Spleen (tissue), 7 donors: ENCODE measurements around the gene RAB1A.

Source experiments
- CTCF ChIP-seq, 11 experiments: fragments of 200-600 bp in 7 of 11; fragments of 450-650 bp in 4 of 11; sonication (generic) in 4 of 11; IDR thresholded peaks in 8 of 11; conservative IDR thresholded peaks in 3 of 11; 1 replicate in 7 of 11; 2 replicates in 4 of 11; pipeline versions ENCODE4 v1.4.0 to v1.8.0; 2016 to 2021; ENCODE audit warnings: antibody characterized with exemption in 11 of 11, inconsistent platforms in 4 of 11, mild to moderate bottlenecking in 1 of 11
- POLR2A ChIP-seq, 3 donors: fragments of 450-650 bp; IDR thresholded peaks; one replicate each; pipeline ENCODE4 v1.5.1; 2017; ENCODE audit warnings: antibody characterized with exemption in 3 of 3, mild to moderate bottlenecking in 1 of 3
- donor health status: DM: no; HTN: no; CAD: no; lungs with moderate emphysema.
- donor health status: DM: no; HTN: no; CAD: no.
- donor health status: DM: no; HTN: no; CAD: no.

- no peak for TF ChIP-seq CTCF (IDR thresholded peaks at IDR 0.05 in 8 of 11, conservative IDR thresholded peaks at IDR 0.05 in 3 of 11)
- no peak for TF ChIP-seq POLR2A (IDR thresholded peaks at IDR 0.05)
Measured at GRCh38 chr2:65169760-65170136, 39.8 kb upstream of the RAB1A start.
